ENCODE data around the gene LTBP3. TPM values are rescaled to one million over a fixed set of nuclear protein-coding genes. Genes with fewer than 3 reads are reported as not detected.

Gene LTBP3
- total RNA-seq, 1 experiment from 2014 or later = 27.3 TPM

DNA sequence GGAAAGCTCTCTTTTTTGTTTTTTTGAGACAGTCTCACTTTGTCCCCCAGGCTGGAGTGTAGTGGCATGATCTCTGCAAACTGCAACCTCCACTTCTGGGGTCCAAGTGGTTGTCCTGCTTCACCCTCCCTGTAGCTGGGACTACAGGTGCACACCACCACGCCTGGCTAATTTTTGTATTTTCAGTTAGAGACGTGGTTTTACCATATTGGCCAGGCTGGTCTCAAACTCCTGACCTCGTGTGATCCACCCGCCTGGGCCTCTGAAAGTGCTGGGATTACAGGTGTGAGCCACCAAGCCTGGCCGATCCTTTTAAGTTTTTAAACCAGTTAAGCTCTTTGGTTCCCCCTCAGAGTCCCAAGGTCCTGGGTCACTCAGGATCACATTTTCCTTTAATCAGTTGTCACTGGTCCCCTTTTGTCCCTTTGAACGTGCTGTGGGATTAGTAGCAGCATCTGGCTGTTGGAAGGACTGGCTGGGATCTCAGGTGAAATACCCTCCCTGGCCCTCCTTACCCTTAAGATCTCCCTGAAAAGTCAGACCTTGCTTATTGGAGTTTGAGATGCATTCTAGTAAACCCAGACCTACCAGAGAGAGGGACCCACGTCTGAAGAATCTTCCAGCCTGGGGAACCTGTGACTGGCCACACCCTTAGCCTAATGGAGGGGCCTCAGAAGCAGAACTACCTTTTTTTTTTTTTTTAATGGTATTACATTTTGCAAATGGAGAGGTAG, 51.2 kb downstream of the LTBP3 start:
- peak; percentile 99 for DNase-seq (ENCODE audit: low read depth)

DNA sequence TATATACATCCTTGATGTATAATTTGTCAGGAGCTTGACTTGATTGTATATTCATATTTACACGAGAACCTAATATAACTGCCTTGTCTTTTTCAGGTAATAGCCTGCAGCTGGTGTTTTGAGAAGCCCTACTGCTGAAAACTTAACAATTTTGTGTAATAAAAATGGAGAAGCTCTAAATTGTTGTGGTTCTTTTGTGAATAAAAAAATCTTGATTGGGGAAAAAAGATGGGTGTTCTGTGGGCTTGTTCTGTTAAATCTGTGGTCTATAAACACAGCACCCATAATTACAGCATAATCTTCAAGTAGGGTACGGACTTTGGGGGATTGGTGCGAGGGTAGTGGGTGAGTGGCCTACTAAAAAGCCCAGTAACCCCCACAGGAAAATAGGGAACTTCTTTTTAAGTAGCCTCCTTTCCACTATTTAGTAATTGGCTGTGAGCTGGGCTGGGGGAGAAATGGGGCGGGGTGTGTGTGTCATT, 51.8 kb downstream of the LTBP3 start:
- DNase-seq (ENCODE audit: low read depth) = no peak

DNA sequence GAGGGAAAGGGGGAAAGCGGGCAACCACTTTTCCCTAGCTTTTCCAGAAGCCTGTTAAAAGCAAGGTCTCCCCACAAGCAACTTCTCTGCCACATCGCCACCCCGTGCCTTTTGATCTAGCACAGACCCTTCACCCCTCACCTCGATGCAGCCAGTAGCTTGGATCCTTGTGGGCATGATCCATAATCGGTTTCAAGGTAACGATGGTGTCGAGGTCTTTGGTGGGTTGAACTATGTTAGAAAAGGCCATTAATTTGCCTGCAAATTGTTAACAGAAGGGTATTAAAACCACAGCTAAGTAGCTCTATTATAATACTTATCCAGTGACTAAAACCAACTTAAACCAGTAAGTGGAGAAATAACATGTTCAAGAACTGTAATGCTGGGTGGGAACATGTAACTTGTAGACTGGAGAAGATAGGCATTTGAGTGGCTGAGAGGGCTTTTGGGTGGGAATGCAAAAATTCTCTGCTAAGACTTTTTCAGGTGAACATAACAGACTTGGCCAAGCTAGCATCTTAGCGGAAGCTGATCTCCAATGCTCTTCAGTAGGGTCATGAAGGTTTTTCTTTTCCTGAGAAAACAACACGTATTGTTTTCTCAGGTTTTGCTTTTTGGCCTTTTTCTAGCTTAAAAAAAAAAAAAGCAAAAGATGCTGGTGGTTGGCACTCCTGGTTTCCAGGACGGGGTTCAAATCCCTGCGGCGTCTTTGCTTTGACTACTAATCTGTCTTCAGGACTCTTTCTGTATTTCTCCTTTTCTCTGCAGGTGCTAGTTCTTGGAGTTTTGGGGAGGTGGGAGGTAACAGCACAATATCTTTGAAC, 52.5 kb downstream of the LTBP3 start:
- peak; percentile 74 for DNase-seq (ENCODE audit: low read depth)

DNA sequence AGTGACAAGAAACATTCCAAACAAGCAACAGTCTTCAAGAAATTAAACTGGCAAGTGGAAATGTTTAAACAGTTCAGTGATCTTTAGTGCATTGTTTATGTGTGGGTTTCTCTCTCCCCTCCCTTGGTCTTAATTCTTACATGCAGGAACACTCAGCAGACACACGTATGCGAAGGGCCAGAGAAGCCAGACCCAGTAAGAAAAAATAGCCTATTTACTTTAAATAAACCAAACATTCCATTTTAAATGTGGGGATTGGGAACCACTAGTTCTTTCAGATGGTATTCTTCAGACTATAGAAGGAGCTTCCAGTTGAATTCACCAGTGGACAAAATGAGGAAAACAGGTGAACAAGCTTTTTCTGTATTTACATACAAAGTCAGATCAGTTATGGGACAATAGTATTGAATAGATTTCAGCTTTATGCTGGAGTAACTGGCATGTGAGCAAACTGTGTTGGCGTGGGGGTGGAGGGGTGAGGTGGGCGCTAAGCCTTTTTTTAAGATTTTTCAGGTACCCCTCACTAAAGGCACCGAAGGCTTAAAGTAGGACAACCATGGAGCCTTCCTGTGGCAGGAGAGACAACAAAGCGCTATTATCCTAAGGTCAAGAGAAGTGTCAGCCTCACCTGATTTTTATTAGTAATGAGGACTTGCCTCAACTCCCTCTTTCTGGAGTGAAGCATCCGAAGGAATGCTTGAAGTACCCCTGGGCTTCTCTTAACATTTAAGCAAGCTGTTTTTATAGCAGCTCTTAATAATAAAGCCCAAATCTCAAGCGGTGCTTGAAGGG, 53.3 kb downstream of the LTBP3 start:
- DNase-seq (ENCODE audit: low read depth) = peak; percentile 68

DNA sequence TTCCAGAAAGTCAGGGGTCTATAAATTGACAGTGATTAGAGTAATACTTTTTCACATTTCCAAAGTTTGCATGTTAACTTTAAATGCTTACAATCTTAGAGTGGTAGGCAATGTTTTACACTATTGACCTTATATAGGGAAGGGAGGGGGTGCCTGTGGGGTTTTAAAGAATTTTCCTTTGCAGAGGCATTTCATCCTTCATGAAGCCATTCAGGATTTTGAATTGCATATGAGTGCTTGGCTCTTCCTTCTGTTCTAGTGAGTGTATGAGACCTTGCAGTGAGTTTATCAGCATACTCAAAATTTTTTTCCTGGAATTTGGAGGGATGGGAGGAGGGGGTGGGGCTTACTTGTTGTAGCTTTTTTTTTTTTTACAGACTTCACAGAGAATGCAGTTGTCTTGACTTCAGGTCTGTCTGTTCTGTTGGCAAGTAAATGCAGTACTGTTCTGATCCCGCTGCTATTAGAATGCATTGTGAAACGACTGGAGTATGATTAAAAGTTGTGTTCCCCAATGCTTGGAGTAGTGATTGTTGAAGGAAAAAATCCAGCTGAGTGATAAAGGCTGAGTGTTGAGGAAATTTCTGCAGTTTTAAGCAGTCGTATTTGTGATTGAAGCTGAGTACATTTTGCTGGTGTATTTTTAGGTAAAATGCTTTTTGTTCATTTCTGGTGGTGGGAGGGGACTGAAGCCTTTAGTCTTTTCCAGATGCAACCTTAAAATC, 54.0 kb downstream of the LTBP3 start:
- peak; percentile 62 for DNase-seq (ENCODE audit: low read depth)

DNA sequence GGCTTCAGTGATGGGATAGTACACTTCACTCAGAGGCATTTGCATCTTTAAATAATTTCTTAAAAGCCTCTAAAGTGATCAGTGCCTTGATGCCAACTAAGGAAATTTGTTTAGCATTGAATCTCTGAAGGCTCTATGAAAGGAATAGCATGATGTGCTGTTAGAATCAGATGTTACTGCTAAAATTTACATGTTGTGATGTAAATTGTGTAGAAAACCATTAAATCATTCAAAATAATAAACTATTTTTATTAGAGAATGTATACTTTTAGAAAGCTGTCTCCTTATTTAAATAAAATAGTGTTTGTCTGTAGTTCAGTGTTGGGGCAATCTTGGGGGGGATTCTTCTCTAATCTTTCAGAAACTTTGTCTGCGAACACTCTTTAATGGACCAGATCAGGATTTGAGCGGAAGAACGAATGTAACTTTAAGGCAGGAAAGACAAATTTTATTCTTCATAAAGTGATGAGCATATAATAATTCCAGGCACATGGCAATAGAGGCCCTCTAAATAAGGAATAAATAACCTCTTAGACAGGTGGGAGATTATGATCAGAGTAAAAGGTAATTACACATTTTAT, 54.7 kb downstream of the LTBP3 start:
- peak; percentile 50 for DNase-seq (ENCODE audit: low read depth)

DNA sequence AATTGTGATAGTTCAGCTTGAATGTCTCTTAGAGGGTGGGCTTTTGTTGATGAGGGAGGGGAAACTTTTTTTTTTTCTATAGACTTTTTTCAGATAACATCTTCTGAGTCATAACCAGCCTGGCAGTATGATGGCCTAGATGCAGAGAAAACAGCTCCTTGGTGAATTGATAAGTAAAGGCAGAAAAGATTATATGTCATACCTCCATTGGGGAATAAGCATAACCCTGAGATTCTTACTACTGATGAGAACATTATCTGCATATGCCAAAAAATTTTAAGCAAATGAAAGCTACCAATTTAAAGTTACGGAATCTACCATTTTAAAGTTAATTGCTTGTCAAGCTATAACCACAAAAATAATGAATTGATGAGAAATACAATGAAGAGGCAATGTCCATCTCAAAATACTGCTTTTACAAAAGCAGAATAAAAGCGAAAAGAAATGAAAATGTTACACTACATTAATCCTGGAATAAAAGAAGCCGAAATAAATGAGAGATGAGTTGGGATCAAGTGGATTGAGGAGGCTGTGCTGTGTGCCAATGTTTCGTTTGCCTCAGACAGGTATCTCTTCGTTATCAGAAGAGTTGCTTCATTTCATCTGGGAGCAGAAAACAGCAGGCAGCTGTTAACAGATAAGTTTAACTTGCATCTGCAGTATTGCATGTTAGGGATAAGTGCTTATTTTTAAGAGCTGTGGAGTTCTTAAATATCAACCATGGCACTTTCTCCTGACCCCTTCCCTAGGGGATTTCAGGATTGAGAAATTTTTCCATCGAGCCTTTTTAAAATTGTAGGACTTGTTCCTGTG, 55.4 kb downstream of the LTBP3 start:
- peak; percentile 65 for DNase-seq (ENCODE audit: low read depth)

DNA sequence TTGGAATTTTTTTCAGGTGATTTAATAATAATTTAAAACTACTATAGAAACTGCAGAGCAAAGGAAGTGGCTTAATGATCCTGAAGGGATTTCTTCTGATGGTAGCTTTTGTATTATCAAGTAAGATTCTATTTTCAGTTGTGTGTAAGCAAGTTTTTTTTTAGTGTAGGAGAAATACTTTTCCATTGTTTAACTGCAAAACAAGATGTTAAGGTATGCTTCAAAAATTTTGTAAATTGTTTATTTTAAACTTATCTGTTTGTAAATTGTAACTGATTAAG, 55.9 kb downstream of the LTBP3 start:
- no peak for DNase-seq (ENCODE audit: low read depth)

DNA sequence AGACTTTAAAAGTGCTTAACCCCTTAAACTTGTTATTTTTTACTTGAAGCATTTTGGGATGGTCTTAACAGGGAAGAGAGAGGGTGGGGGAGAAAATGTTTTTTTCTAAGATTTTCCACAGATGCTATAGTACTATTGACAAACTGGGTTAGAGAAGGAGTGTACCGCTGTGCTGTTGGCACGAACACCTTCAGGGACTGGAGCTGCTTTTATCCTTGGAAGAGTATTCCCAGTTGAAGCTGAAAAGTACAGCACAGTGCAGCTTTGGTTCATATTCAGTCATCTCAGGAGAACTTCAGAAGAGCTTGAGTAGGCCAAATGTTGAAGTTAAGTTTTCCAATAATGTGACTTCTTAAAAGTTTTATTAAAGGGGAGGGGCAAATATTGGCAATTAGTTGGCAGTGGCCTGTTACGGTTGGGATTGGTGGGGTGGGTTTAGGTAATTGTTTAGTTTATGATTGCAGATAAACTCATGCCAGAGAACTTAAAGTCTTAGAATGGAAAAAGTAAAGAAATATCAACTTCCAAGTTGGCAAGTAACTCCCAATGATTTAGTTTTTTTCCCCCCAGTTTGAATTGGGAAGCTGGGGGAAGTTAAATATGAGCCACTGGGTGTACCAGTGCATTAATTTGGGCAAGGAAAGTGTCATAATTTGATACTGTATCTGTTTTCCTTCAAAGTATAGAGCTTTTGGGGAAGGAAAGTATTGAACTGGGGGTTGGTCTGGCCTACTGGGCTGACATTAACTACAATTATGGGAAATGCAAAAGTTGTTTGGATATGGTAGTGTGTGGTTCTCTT, 56.5 kb downstream of the LTBP3 start:
- DNase-seq (ENCODE audit: low read depth) = peak; percentile 58

DNA sequence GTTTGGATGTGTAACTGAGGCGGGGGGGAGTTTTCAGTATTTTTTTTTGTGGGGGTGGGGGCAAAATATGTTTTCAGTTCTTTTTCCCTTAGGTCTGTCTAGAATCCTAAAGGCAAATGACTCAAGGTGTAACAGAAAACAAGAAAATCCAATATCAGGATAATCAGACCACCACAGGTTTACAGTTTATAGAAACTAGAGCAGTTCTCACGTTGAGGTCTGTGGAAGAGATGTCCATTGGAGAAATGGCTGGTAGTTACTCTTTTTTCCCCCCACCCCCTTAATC, 57.0 kb downstream of the LTBP3 start:
- DNase-seq (ENCODE audit: low read depth) = no peak

DNA sequence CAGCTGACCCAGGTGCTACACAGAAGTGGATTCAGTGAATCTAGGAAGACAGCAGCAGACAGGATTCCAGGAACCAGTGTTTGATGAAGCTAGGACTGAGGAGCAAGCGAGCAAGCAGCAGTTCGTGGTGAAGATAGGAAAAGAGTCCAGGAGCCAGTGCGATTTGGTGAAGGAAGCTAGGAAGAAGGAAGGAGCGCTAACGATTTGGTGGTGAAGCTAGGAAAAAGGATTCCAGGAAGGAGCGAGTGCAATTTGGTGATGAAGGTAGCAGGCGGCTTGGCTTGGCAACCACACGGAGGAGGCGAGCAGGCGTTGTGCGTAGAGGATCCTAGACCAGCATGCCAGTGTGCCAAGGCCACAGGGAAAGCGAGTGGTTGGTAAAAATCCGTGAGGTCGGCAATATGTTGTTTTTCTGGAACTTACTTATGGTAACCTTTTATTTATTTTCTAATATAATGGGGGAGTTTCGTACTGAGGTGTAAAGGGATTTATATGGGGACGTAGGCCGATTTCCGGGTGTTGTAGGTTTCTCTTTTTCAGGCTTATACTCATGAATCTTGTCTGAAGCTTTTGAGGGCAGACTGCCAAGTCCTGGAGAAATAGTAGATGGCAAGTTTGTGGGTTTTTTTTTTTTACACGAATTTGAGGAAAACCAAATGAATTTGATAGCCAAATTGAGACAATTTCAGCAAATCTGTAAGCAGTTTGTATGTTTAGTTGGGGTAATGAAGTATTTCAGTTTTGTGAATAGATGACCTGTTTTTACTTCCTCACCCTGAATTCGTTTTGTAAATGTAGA, 57.6 kb downstream of the LTBP3 start:
- DNase-seq (ENCODE audit: low read depth) = peak; percentile 66

DNA sequence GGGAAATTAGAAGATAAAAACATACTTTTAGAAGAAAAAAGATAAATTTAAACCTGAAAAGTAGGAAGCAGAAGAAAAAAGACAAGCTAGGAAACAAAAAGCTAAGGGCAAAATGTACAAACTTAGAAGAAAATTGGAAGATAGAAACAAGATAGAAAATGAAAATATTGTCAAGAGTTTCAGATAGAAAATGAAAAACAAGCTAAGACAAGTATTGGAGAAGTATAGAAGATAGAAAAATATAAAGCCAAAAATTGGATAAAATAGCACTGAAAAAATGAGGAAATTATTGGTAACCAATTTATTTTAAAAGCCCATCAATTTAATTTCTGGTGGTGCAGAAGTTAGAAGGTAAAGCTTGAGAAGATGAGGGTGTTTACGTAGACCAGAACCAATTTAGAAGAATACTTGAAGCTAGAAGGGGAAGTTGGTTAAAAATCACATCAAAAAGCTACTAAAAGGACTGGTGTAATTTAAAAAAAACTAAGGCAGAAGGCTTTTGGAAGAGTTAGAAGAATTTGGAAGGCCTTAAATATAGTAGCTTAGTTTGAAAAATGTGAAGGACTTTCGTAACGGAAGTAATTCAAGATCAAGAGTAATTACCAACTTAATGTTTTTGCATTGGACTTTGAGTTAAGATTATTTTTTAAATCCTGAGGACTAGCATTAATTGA, 58.3 kb downstream of the LTBP3 start:
- no peak for DNase-seq (ENCODE audit: low read depth)

DNA sequence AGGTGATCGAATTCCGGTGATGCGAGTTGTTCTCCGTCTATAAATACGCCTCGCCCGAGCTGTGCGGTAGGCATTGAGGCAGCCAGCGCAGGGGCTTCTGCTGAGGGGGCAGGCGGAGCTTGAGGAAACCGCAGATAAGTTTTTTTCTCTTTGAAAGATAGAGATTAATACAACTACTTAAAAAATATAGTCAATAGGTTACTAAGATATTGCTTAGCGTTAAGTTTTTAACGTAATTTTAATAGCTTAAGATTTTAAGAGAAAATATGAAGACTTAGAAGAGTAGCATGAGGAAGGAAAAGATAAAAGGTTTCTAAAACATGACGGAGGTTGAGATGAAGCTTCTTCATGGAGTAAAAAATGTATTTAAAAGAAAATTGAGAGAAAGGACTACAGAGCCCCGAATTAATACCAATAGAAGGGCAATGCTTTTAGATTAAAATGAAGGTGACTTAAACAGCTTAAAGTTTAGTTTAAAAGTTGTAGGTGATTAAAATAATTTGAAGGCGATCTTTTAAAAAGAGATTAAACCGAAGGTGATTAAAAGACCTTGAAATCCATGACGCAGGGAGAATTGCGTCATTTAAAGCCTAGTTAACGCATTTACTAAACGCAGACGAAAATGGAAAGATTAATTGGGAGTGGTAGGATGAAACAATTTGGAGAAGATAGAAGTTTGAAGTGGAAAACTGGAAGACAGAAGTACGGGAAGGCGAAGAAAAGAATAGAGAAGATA, 59.0 kb downstream of the LTBP3 start, which contains the start of gene MALAT1:
MALAT1 (plus strand) TSS at position 69 of the 736 bp plus-strand sequence.
- DNase-seq (ENCODE audit: low read depth) = peak; percentile 90

DNA sequence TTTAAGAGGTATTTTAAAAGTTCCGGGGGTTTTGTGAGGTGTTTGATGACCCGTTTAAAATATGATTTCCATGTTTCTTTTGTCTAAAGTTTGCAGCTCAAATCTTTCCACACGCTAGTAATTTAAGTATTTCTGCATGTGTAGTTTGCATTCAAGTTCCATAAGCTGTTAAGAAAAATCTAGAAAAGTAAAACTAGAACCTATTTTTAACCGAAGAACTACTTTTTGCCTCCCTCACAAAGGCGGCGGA, 59.5 kb downstream of the LTBP3 start:
- DNase-seq (ENCODE audit: low read depth) = no peak

DNA sequence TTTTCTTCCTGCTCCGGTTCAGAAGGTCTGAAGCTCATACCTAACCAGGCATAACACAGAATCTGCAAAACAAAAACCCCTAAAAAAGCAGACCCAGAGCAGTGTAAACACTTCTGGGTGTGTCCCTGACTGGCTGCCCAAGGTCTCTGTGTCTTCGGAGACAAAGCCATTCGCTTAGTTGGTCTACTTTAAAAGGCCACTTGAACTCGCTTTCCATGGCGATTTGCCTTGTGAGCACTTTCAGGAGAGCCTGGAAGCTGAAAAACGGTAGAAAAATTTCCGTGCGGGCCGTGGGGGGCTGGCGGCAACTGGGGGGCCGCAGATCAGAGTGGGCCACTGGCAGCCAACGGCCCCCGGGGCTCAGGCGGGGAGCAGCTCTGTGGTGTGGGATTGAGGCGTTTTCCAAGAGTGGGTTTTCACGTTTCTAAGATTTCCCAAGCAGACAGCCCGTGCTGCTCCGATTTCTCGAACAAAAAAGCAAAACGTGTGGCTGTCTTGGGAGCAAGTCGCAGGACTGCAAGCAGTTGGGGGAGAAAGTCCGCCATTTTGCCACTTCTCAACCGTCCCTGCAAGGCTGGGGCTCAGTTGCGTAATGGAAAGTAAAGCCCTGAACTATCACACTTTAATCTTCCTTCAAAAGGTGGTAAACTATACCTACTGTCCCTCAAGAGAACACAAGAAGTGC, 60.0 kb downstream of the LTBP3 start:
- peak; percentile 57 for DNase-seq (ENCODE audit: low read depth)

DNA sequence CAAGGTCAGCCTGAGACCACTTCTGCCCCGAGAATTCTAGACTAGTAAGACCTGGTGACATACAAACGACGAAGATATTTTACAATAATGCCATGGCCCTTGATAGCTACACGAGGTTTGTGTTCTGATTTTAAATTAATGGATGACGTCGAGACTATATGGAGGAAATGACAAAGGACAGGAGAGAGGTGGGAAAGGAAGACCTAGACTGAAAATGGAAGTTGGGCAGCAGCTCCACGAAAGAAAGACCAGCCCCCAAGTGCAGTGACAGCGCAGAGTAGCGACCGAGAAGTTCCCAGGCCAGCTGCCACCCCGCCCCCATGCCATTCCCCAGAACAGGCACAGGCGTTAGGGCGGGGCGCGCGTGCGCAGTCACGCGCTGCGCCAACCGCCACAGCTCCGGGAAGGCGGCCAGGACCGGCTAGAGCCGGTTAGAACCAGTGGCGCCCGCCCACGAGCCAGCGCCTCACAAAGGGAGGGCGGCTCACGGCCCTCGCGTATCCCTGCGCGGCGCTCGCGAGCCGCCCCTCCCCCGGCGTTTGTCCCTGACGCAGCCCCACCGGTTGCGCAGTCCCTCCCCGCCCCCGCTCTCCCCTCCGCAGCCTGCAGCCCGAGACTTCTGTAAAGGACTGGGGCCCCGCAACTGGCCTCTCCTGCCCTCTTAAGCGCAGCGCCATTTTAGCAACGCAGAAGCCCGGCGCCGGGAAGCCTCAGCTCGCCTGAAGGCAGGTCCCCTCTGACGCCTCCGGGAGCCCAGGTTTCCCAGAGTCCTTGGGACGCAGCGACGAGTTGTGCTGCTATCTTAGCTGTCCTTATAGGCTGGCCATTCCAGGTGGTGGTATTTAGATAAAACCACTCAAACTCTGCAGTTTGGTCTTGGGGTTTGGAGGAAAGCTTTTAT, 60.8 kb downstream of the LTBP3 start:
- DNase-seq (ENCODE audit: low read depth) = peak; percentile 98

Data from M059J (cell line).